AG20443 (cell line): ENCODE results near the gene GAL3ST1.
"Not testable (repeated sequence)": the region's sequence is repeated elsewhere in the genome, so short reads cannot be mapped to it uniquely, and the experiment has no call there.

Experiments
- DNase-seq: peaks from one replicate; pipeline ENCODE4 v3.0.0; 2012; ENCODE audit warnings: low spot score, mixed read lengths

Gene GAL3ST1

GRCh38 chr22:30596886-30597285, 22.4 kb upstream of the GAL3ST1 start:
- DNase-seq: no peak

GRCh38 chr22:30596199-30596598, 21.7 kb upstream of the GAL3ST1 start:
- no peak for DNase-seq

DNA sequence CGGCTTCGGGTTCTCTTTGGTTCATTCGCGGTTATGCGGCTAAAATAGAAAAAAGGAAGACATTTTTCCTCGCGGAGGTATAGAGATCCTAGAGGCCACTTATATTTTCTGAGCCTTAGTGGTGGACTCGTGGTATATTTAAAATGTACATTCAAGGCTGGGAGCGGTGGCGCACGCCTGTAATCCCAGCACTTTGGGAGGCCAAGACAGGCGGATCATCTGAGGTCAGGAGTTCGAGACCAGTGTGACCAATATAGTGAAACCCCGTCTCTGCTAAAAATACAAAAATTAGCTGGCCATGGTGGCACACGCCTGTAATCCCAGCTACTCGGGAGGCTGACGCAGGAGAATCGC, 17.9 kb upstream of the GAL3ST1 start:
- DNase-seq: not testable (repeated sequence)

DNA sequence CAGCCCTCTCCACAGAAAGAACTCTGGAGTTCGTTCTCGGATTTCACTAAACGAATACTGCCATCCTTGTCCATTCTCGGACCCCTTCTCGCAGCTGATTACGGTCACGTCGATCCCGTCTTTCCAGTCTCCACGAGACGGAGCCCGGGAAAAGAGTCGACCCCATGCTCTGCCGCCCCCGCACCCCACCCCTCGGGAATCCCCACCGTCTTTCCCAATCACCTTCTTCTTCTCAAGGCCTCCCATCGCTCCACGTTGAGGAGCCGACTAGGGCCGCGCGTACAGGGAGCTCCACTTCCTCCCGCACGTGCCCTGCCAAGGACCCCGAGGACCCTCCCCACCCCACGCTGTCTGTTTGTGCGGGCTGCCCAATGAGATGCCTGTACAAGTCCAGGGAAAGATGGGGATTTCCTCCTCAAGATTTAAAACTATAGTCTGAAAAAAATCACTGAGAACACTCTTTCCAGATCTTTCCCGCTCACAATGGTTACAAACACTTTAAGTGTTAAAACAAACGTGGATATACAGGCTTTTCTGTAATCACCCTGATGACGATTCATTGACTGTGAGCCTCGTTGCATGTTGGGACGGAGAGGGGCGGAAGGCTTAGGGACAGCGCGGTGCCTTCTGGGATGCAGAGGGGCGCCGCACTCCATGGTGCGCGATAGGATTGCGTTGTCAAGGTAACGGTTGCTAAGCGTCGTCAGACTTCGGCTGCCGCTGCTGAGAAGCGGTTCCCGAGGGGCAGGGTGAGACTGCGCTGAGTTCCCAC, 17.3 kb upstream of the GAL3ST1 start, which contains the start of gene PES1:
Gene PES1 (minus strand): TSS at position 323 of the 772 bp plus-strand sequence. CDS start 77 bp downstream, at position 246.
- peak; percentile 99 for DNase-seq

DNA sequence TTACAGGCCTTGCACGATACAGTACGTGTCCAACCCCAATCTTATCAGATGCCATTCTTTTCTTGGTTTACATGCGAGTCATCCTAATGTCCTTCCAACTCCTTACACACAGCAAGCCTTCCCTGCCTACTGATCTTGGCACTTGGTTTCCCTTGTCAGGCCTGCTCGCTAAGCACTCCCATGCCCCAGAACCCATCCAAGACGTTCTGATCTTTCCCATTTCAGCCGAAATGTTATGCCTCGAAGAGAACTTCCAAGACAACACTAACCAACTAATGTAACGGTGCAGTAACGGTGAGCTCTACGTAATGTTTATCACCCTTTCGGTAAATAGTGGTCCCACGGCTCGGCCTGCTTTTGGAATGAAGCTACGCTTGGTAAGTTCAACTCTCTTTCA, 16.7 kb upstream of the GAL3ST1 start:
- DNase-seq: peak; percentile 33

GRCh38 chr22:30586414-30586813, 11.9 kb upstream of the GAL3ST1 start:
- no peak for DNase-seq

DNA sequence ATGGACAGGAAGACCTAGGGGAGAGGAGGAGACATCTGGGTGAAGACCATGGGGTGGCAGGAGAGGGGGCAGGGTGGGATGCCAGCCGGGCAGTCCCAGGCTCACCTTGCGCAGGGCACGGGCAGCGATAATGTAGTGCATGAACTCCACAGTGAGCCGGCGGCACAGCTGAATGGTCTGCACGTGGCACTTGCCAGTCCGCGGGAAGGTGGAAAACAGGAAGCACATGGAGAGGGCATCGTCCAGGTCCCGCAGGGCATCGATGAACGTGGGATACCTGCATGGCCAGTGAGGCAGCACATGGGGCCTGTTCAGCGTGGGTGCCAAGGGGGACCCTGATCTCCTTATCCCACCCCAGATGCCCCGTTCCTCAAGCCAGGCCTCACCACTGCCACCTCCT, 10.0 kb upstream of the GAL3ST1 start:
- no peak for DNase-seq

DNA sequence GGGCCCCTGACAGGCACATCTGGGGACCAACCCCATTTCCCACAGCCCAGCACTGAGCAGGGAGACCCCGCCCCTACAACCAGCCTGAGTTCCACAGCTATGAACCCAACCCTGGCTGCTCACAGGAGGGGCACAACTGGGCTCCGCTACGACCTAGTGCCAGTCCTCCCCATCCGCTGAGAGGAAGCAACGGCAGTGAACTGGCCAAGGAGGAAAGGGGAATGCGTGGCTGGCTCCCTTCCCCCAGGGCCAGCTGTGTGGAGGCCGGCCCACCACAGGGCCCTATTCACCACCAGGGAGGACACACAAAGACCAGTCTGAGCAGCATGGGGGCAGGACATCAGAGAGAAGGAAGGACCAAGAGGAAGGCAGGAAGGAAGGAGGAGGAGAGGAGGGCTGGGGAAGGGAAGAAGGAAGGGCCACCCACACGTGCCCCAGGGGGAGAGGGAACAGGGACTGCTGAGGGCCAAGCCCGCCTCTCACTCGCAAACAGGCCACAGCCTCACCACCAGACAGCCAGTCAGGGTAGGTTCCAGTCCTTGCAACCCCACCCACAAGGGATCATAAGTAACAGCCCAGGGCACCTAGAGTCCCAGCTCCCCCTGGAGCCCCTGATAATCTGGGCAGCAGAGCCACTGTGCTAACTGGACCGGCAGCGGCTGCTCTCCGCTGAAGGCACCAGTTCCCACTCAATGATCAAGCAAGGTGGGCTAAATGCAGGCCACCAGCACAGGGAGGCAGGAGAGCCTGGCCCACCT, 8.5 kb upstream of the GAL3ST1 start:
- DNase-seq: no peak

DNA sequence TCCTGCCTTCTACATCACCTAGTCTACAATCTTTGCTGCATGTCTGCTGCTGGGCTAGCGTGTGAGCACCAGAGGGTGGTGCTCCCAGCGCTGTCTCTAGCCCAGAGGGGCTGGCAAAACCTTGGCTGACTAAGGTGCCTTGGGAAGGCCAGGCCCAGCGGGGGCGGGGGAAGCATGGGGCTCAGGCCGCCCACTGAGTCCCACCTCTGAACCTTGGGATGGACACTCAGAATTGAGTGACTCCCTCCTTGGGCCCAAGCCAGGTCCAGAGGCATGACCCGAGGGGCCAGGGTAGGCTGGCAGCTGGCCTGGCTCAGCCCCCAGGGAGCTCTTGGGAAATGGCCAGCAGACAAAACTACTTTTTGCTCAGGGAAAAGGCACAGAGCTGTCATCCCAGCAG, 7.6 kb upstream of the GAL3ST1 start:
- DNase-seq: no peak

DNA sequence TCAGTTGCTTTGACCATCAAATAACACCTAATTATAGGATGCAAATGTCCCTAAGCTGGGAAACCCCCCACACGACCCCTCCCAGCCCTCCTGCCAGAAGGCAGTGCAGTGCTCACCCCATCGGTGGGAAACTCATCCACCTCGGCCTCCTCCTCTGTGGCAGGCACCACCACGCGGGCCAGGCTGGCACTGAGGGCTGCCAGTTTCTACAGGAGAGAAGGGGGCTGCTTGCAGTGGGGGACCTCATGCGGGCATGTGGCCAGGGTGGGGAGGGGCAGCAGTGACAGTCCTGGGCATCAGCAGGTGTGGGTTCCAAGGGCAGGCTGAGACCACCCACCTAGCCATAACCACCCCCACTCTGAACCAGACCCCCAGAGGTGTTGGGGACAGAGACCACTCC, 6.4 kb upstream of the GAL3ST1 start:
- no peak for DNase-seq

DNA sequence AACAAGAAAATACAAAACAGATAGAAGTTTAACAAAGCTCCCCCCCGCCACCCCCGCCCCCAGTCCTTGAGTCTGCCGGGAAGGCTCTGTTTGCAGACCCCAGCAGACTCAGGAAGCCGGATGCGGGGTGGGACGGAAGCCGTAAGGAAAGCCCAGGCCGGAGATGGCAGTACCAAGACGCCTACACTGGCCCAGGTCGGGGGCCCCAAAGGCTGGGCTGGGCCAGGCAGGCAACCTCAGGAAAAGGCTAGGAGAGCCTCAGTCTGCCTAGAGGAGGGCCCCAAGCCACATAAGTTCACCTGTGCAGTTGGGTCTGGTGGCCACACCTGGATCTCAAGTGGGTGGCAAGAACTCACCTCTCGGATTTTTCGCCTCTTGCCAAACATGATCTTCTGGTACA, 4.0 kb upstream of the GAL3ST1 start:
- no peak for DNase-seq

- no peak for DNase-seq
These were observed 1.4 kb upstream of the GAL3ST1 start for GRCh38 chr22:30575859-30576258.

- peak; percentile 40 for DNase-seq
These were observed 669 bp upstream of the GAL3ST1 start for GRCh38 chr22:30574997-30575671.

DNA sequence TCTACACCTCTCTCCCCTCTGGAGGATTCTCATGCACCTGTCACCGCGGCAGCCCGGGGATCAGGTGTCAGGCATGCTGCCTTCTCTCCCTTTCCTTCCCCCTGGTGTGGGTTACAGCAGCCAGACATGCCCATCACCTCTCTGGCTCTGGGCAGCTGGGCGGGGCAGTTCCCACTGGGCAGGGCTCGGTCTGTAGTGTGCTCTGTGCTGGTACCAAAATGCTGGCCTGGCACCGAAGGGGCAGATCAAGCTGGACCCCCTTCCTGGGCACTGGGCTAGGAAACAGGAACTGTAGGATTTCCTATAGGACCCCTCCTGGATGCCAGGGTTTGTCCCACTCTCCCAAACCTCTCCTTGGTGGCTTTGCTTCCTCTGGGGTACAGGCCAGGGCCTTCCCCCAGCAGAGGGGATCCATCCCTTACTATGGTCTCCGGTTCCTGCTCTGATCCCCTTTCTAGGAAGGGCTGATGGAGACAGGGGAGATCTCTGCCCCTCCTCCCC, 821 bp downstream of the GAL3ST1 start:
- no peak for DNase-seq

- no peak for DNase-seq
These were observed 1.4 kb downstream of the GAL3ST1 start for GRCh38 chr22:30572840-30573593.

GRCh38 chr22:30572210-30572609, 2.3 kb downstream of the GAL3ST1 start:
- DNase-seq: no peak

DNA sequence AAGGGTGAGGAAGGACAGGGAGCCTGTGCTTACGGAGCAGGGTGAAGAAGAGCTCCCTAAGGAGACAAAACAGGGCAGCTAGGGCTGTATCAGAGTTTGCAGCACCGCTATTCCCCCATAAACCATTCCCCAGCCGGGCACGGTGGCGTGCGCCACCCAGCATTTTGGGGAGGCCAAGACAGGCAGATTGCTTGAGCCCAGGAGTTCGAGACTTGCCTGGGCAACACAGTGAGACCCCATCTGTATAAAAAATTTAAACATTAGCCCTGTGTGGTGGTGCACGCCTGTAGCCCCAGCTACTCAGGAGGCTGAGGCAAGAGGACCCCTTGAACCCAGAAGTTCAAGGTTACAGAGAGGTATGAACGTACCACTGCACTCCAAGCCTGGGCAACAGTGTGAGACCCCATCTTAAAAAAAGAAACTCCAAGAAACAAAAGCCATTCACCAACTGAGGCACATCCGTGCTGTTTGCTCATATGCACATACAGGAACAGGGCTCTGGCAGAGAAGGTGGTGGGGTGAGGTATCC, 4.7 kb downstream of the GAL3ST1 start:
- DNase-seq: no peak

GRCh38 chr22:30568137-30568805, 6.2 kb downstream of the GAL3ST1 start:
- DNase-seq: no peak

DNA sequence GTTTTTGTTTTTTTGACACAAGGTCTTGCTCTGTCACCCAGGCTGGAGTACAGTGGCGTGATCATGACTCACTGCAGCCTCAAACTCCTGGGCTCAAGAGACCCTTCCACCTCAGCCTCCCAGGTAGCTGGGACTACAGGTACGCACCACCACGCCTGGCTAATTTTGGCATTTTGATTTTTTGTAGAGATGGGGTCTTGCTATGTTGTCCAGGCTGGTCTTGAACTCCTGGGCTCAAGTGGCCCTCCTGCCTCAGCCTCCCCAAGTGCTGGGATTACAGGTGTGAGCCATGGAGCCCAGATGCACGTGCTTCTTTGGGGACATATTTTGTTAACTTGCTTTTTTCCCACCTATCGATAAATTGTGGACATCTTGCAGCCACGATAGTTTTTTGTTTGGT, 7.2 kb downstream of the GAL3ST1 start:
- DNase-seq: not testable (repeated sequence)

DNA sequence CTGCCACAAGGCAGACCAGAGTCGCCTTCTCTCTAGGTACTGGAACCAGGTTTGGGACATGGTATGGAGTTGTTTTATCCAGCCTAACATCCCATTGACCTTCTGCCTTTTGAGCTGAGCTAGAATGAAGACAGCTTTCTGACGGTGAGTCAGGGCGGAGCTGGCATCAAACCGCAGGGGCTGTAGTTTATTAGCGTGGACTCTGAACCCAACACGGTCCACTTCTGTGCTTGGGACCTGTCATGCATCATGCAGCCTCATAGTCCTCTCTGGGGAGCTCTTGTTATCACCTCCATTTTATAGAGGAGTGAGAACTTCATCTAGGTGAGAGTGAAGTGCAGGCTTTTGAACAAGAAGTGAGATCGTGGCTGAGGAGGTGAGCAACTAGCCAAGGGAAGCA, 8.3 kb downstream of the GAL3ST1 start:
- DNase-seq: no peak

DNA sequence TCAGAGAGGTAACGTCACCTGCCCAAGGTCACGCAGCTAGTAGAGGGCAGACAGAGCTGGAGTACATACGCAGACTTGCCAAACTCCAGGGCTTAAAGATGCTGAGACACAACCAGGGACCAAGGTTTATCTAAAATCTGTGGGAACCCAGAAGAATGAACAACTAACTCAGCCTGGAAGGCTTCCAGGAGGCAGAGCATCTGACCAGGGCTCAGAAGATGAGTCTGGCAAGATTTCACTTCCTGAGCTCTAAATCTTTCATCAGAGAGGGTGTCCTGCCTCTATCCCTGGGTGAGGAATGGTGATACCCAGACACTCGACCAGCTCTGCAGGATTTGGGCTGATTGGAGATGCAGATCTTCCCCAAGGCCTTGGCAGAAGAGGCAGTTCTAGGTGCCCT, 9.1 kb downstream of the GAL3ST1 start:
- no peak for DNase-seq
